Amygdala (tissue), 56 donors: ENCODE results near the gene AP1G2.

ENCODE experiments used
- DNase-seq, 56 donors: peaks; one replicate each; lab custom pipeline; 2025; lab: John Stamatoyannopoulos, UW

Gene AP1G2

DNA sequence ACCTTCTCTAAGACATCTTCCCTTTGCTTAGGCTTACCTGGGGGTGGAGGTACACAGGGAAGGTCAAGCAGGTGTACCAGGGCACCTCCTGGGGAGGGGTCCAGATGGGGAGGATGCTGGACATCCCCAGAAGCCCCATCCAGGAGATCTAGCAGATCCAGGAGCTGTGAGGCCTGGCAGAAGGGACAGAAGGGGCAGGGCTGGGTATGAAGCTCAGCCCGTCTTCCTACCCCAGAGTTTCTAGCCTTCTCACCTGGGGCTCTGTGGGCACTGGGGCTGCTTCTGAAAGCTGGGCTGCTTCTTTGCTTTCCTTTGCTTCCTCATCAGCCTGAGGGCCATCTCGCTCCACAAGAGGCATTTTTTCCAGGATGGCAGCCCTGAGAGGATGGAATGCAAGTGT lies 6.3 kb downstream of the AP1G2 start:
- no peak for DNase-seq

DNA sequence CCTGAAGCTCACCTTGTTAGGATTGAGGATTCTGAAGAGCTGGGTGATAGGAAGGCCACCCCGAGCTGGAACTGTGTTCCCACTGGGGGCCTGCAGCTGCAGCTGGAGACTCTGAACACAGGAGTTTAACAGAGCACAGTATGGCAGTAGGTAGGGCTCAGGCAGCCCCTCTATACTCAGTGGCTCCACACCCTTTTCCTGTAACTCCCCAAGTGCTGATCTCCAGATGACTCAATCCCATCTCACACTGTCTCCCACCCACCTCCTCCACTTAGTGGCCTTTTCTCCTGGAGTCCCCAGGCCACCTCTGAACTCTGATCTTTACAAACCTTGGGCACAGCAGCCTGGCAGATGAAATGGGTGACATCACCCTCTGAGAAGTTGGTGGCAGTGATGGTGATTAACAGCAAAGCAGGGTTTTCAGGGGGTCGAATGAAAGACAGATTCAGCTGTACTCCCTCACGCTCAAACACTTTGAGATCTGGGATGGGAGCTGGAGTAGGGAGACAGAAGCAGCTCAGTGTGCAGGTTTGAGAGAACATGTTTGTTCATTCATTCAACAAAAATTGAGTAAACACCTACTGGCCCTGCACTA lies 7.6 kb downstream of the AP1G2 start:
- DNase-seq = no peak

DNA sequence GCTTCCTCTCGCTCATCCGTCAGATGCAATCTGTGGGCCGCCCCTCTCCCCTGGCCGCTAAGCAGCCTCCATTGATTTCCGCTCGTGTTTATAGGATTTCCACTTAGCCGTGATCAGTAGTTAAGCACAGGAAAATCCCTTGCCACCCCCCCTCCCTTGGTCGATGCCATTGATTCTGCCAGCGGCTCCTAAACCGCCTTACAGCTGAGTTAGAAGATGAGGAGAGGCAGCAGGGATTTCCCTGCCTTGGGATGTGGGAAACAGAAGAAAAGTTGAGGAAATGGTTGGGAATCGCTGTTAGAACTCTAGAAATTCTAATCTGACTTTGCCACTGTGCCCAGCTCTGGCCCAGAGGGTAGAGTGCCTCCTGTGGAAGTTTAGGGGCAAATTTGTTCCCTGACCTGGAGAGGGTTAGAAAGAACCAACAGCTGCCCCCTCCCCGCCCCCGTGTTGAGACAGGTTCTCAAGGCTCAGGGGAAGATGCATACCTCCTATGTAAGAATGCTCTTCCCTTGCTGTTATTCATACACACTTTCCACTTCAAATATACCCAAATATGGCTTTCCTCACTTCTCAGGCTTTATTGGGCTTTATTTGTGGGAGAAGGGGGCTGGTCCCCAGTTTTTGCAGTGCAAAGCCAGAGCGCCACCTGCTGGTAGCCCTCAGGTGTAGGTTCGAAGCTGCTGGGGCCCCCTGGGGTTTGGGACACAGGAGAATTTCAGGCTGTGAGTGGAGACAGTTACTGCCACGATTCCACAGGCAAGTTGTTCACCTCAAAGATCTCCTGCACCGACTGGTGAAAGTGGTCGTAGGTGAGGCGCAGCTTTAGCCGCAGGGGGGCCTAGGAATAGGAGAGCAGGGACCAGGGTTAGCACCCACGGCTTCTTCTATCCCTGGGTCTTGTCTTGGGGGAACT lies 8.3 kb downstream of the AP1G2 start:
- peak in 25 of 56 donors; percentile 20 to 72 (median 40) for DNase-seq

DNA sequence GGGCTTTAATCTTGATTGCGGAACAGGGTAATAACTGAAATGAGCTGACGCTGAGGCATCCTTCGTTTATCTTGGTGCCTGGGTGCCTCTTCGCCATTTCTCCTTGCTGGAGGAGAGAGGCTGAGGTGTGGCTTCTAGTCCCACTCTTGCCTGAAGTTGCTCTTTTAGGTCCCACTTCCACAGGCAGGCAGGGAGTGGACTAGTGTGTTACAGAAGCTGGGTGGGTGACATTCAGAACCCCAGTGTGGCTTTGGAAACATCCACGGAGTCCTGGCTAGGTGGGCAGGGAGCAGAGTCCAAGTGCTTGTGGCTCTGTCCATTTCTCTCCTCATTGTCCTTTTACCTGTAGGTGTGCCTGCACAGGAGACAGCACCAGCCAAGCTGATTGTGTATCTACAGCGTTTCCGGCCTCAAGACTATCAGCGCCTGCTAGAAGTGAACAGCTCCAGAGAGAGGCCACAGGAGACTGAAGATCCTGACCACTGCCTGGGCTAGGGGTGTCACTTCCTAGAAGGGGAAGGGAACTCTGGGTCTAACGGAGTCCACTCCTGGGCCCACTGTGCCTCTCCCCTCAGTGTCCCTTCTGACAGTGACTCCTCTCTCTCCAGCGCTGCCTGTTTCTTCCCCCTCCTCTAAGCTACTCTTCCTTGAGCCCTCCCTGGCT lies 9.1 kb downstream of the AP1G2 start:
- DNase-seq = no peak

DNA sequence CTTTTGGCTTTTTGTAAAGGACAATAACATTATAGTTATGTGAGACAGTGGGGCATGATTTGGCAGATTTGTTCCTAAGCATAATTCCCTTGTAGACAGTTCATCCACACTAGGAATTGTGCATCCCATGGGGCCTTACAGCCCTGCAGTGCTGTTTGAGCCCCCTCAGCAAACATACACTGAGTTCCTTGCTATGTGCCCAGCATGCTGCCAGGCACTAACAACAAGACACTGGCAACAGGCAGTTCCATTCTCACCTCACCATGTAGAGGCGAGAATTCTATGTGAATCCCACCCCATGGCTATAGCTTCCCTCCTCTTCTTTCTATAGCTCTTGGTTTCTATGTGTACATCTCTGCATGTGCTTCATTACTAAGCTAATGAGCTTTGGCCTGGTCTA lies 9.6 kb downstream of the AP1G2 start:
- DNase-seq = no peak

DNA sequence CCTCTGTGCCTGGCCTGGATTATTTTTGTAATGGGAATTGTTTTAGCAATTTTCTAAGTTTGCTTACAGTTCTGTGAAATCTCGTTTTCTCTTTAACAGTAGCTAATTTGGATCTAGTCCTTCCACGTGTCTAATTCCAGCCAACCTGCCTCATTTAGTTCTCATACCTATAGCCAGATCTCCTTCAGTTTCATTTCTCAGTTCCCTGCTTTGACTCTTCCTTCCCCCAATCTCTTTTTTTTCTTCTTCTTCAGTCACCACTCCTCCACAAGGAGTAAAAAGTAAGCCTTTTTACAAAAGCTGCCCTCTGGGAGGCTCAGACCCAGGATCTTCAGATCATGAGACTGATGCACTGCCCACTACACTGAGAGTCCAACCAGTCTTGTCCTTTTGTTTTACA lies 10.1 kb downstream of the AP1G2 start:
- DNase-seq = no peak

DNA sequence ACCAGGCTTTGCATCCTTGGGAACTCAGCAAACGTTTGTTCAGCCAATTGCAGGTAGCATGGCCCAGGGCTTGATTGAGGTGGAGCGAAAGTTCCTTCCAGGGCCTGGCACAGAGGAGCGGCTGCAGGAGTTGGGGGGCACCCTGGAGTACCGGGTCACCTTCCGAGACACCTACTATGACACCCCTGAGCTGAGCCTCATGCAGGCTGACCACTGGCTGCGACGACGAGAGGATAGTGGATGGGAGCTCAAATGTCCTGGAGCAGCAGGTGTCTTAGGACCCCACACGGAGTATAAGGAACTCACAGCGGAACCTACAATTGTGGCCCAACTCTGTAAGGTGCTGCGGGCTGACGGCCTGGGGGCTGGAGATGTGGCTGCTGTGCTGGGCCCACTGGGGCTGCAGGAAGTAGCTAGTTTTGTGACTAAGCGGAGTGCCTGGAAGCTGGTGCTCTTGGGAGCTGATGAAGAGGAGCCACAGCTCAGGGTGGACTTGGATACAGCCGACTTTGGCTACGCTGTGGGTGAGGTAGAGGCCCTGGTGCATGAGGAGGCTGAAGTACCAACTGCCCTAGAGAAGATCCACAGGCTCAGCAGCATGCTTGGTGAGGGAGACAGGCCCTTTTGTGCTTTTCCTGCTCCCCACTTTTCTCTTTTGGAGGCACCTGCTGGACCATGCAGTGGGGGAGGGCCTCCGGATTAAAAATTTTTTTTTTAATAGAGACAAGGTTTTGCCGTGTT lies 10.7 kb downstream of the AP1G2 start:
- DNase-seq = no peak

DNA sequence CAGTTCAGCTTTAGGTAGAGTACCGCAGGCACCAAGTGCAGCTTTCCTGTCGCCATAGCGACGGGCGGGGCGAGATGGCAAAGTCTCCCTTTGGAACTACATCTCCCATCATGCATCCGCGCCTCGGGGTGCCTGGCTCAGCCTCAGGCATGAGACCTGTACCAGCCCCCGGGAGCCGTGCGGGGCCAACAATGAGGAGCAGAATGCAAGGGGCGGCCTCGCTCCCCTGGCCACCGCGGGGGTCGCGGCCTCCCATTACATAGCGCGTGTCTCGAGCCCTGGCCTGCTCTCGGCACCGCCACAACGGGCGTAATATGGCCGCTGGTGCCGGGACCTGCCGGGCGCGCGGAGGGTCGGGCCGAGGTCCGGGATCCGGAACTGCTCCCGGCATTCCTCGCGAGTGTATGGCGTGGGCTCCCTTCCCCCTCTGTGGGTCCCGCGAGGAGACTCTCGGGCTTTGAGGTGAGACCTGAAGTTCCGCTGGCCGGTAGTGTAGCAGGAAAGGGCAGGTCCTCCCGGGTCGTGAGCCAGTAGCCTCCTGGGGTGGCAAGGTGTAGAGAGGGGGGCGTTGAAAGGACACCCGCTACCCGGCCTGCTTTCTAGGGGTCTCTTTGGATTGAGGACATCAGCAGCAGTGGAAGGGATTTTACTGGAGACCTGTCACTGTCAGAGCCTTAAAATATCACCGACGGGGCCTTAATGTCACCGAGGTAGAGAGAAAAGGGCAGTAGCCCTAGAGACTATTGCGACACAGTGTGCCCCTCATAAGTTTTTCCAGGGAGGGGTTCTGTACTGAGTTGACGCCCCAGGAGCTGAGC lies 11.5 kb downstream of the AP1G2 start, which contains the start of gene THTPA:
THTPA (plus strand) TSS at position 390 of the 818 bp plus-strand sequence. CDS start 487 bp downstream, outside the sequence.
- DNase-seq = peak; percentile 59 to 96 (median 89)

DNA sequence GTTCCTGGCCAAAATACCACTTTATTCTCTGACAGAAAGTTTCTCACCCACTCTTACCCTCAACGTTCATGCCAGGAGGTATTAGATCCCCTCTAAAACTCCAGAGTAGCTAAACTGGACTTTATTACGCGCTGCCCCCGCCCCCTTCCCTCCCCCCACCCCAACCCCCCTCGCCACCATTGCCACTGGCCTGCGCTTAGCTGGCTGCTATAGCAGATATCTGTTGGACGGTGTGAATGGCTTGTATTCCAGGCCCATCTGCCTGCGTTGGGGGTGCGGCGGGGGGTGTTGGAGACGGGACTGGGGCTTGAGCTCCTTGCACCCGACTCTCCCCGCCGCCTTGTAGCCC lies 12.1 kb downstream of the AP1G2 start:
- DNase-seq = no peak

DNA sequence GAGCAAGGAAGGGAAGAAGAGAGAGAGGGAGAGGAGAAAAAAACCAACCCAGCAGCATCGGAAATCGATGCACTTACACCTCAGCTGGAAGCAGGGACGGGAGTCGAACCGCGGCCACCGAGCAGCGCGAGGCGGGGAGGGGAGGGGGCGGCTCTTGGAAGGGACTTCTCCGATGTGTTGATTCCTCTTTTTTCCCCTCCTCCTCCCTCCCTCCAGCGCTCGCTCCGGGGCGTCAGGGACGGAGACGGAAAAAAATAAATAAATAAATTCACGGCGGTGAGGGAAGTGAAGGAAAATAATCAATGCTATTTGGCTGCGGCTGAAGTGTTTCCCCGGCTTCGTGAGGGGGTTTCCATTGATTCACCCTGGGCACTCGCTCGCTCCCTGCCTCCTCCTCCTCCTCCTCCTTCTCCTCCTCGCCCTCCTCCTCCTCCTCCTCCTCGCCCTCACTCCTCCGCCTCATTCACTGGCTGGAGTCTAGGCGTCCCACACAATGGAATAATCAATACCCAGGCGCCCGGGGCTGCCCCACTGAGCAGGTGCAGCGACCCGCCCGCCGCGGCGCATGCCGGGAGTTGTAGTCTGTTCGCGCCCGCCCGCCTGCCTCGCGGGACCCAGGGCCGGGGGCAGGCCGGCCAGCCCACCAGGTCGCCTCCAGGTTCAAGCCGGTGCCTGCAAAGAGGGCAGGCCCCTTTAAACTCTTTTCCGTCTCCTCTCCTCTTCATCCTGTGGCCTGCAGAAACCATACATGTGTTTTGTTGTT lies 16.1 kb downstream of the AP1G2 start, which contains the start of gene ZFHX2:
ZFHX2 (minus strand) TSS at position 500 of the 763 bp plus-strand sequence. CDS start 16,440 bp downstream, outside the sequence.
- DNase-seq = peak in 55 of 56 donors; percentile 49 to 91 (median 80)

DNA sequence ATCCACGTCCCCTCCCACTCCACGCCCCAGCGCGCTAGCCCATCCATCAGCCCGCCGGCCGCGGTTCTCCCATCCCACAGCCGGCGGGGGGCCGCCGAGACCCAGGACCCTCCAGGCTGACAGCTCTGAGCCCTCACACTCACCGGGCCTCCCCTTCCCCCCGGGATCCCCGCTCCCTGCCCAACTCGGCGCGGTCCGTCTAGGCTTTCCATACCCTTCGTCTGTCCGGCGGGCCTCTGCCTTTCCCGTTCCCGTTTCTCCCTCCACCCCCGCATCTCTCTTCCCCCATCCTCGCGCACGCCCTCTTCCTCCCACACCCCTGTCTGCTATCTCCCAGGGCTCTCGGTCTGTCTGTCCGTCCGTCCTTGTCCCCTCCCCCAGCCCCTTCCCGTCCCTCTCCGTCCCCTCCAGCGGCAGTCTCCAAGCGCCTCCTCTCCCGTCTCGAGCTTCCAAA lies 16.8 kb downstream of the AP1G2 start:
- peak in 11 of 56 donors; percentile 45 to 69 (median 61) for DNase-seq

DNA sequence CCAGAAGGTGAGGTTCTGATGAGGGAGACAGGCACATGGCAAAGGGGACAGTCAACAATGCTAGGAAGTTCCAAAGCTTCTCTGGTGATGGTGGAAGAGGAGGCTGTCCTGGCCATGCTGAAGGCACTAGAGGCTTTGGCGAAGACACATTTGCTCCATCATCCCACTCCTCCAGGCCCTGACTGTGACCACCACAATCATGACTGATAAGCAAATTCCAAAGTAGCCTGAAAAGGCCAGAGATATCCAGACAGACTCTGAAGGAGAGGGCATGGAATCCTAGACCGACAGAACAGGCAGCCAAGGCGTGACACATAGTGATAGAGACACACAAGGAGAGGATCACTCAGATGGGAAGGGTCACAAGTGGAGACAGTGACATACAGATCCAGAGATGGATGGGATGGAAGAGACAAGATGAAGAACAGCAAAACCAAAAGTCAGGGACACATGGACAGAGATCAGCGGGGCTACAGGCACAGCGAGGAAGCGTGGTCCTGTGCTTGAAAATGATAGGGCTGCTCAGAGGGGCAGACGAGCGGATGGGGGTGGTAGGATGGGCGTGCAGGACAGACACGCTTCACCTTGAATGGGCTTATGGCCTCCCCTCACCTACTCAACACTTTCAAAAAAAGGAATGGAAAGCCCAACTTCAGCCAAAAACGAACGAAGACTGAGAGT lies 17.3 kb downstream of the AP1G2 start:
- peak in 3 of 56 donors; percentile 12 to 42 (median 32) for DNase-seq

DNA sequence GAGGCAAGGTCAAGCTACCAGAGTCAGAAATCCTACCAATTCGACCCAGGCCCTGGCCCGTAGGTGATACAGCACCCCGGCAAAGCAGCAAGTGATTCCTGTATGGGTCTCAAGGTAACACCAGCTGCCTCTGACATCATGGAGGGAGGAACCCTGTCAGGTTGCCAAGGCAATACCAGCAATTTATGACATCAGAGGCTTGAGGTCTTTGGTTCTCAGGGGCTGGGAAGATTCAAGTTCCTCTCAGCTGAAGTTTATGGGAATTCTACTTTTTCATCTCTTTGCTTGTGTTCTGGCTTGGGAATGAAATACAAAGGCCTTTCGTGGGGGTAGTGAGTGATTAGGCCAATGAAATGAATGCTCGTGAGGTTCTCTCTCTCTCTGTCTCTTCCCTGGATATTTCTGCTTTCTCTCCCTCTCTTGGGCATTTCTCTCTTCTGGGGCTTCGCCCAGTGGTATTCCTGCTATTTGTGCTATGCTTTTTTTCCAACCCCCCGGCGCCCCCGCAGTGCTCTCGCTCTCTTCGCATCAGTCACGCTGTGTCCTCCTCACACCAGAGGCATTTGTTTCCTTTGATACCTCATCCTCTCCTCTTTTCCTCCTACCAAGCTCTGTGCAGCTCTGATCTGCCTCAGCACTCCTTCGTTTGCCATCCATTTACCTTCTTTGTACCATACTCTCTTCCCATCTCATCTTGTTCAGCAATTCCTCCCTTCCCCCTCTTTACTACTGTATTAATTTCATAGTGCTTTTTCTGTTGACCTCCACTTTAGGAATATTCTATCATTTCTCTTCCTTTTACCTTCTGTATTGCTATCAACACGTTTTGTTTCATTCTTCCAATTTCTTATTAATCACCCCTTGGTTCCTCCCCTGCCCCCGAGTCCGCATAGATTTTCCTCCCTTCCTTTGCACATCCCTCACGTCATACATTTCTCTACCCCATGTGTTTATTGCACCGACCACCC lies 19.0 kb downstream of the AP1G2 start:
- DNase-seq = peak in 3 of 56 donors; percentile 9 to 22 (median 21)

DNA sequence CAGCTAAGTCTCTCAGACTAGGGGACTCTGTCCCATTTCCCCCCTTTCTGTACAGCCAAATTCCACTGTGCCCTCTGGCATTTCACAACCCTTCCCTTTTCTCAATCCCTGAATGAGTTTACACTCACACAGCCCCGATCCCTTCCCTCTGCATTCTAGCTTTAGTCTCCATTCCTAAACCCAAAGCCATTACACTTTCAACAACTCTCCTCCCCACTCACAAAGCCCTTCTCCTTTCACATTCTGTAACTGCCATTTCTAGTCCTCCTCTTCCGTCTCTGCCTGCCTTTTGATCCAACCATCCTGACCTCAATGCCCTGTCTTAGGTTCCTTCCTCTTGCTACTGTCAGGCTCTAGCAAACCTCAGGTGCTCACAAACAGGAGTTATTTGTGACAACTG lies 19.7 kb downstream of the AP1G2 start:
- DNase-seq = no peak

DNA sequence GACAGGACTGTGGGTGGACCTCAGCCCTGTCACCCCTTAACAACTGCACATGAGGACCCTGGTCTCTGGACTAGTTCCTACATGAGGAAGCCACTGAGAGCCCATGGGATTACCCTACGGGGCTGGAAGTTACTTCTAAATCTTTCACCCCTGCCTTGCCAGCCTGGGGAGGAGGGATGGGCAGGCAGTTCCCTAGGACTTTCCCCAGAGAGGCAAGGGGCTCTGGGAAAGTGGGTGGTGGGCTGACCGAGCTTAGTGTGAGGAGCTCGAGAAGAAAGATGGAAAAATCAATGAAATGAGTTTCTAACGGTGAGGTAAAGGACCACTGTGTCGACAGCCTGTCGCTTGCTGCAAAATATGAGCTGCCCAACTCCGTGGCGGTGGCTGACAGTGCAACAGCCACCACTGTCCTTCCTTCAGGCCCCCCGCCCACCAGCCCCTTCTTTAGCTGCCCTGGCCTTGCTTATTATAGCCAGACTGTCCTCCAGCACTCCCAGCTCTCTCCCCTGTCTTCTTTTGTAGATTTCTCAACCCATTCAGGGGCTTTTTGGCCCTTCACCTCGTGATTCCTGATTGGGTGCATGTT lies 21.0 kb downstream of the AP1G2 start:
- no peak for DNase-seq

DNA sequence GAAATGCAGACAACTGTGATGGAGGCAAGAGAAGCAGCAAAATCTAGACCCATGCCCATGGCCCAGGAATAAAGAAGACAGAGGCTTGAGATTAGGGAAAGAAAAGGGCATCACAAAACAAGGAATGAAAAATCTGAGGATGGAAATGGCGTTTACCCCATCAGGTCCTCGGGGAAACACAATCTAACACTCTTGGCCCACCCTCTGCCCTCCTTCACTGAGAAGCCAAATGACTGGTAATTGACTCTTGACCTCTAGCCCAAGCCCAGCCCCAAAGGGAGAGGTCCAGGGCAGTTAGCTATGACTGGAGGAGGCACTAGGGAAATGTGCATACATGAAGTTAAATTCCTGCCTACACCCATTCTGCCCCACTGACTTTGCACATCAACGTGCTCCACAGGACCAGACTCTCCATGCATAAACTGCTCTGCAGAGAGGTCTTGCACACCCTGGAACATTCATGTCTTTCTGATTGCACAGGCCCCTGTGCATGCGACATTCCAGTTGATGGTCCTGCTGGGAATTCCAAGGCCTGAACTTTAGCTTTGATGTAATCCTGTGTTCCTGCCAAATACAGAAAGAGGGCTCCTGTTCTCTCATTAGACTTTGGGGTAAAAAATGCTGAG lies 21.7 kb downstream of the AP1G2 start:
- no peak for DNase-seq
